Measurements from ENCODE around the gene ZBTB20. TPM values are rescaled to one million over a fixed set of nuclear protein-coding genes. Genes with fewer than 3 reads are reported as not detected.

The ZBTB20 gene
- total and polyA plus RNA-seq, 2 of the 4 experiments (the other 2 are of a cell fraction) = 0.75 to 14.7 TPM

- H3K4me2 ChIP-seq (ENCODE audit: low read depth, low read length) = no peak overlapping the region
- no peak overlapping the region for H3K56ac ChIP-seq (ENCODE audit: extremely low read depth, insufficient read depth, low read length)
- ChIA-PET POLR2A (ENCODE audit: unreplicated experiment) (no interaction called here), CTCF (interaction anchor here (1.2 kb wide), 1 partner anchor 40 kb away, joined by 4 read pairs; no protein-coding TSS in a partner anchor)
- H2BK15ac ChIP-seq (ENCODE audit: low read depth, low read length) = no peak overlapping the region
- in situ Hi-C loops (cut with MboI; ENCODE audit: low sequenced_read_pairs) = no loop called here
- H3K9me3 ChIP-seq (ENCODE audit: control insufficient read depth, insufficient read depth, low read length) = no peaks in the 10 kb centered on the region
- BruUV-seq (replicated peaks) = no TSS peak
- H3K27me3 ChIP-seq (ENCODE audit: control insufficient read depth, insufficient read depth, low read length) = no peaks in the 10 kb centered on the region
- no peak for TF ChIP-seq CHD1 (IDR thresholded peaks at IDR 0.05; ENCODE audit: low read depth, low read length)
- TF ChIP-seq MXI1 (IDR thresholded peaks at IDR 0.05; ENCODE audit: borderline replicate concordance, low read depth, low read length) = no peak
- TF ChIP-seq MAFK (IDR thresholded peaks at IDR 0.05; ENCODE audit: low read depth, low read length) = no peak
- no peak for TF ChIP-seq RFX5 (IDR thresholded peaks at IDR 0.05; ENCODE audit: low read depth, low read length)
- no peak for TF ChIP-seq USF2 (IDR thresholded peaks at IDR 0.05; ENCODE audit: low read depth, low read length)
- TF ChIP-seq SMC3 (IDR thresholded peaks at IDR 0.05; ENCODE audit: low read depth, low read length) = no peak
- TF ChIP-seq ELK1 (IDR thresholded peaks at IDR 0.05; ENCODE audit: borderline replicate concordance, low read depth, low read length) = no peak
- TF ChIP-seq RCOR1 (IDR thresholded peaks at IDR 0.05; ENCODE audit: insufficient replicate concordance, low read length) = no peak
- no peak for TF ChIP-seq BHLHE40 (IDR thresholded peaks at IDR 0.05; ENCODE audit: low read depth, low read length)
- TF ChIP-seq RAD21 (IDR thresholded peaks at IDR 0.05; ENCODE audit: low read length) = no peak
- no peak for TF ChIP-seq MAZ (IDR thresholded peaks at IDR 0.05; ENCODE audit: borderline replicate concordance, low read depth, low read length)
- no peak for TF ChIP-seq CEBPB (IDR thresholded peaks at IDR 0.05; ENCODE audit: low read depth, low read length)
- no peak for TF ChIP-seq NFE2L2 (IDR thresholded peaks at IDR 0.05; ENCODE audit: low read depth, low read length)
- no peak for TF ChIP-seq FOS (IDR thresholded peaks at IDR 0.05; ENCODE audit: low read depth, low read length)
- no peak for TF ChIP-seq CTCF (conservative IDR thresholded peaks at IDR 0.05; ENCODE audit: low read depth, low read length)
- TF ChIP-seq POLR2A (IDR thresholded peaks at IDR 0.05; ENCODE audit: low read depth, low read length) = no peak
- H3K4me3 ChIP-seq (ENCODE audit: insufficient read depth, low read depth, low read length) = no peak overlapping the region
- no peak overlapping the region for H3K9ac ChIP-seq (ENCODE audit: low read depth, low read length)
- intact Hi-C loops (cut with micrococcal nuclease) = no loop called here
- H3K36me3 ChIP-seq (ENCODE audit: control insufficient read depth, insufficient read depth, low read length) = no peaks in the 10 kb centered on the region
- H3K79me1 ChIP-seq (ENCODE audit: low read depth in 1 of 2, low read length in 2 of 2) = peaks cover 8 to 30% of the 10 kb centered on the region in 2 experiments
- H3K9me1 ChIP-seq (ENCODE audit: insufficient read depth, low read length) = no peaks in the 10 kb centered on the region
- no peak overlapping the region for H3K27ac ChIP-seq (ENCODE audit: insufficient read depth, low read length)
- no peak overlapping the region for H4K5ac ChIP-seq (ENCODE audit: low read depth, low read length)
- DNase-seq = no peak
- no peak overlapping the region for H3K18ac ChIP-seq (ENCODE audit: low read depth, low read length)
- H4K8ac ChIP-seq (ENCODE audit: low read depth in 2 of 2, low read length in 2 of 2) = no peak overlapping the region
- no peak overlapping the region for H3K23ac ChIP-seq (ENCODE audit: low read depth, low read length)
- H2AFZ ChIP-seq (replicated peaks; ENCODE audit: low read length, poor library complexity) = no peak overlapping the region
- WGBS, 2 experiments (ENCODE audit: extremely low coverage in 2 of 2, insufficient read length in 1 of 2) = no CpG with 5 or more reads among the region's 3 CpGs
- H4K20me1 ChIP-seq (ENCODE audit: insufficient read depth, low read length) = no peaks in the 10 kb centered on the region
- H3K4me1 ChIP-seq (ENCODE audit: control insufficient read depth, insufficient read depth, low read length) = peaks cover 4% of the 10 kb centered on the region; the same call in 1 of the 2 replicates
- H2AK5ac ChIP-seq (ENCODE audit: low read depth, low read length) = no peak overlapping the region
- no peak overlapping the region for H4K91ac ChIP-seq (ENCODE audit: insufficient read depth, low read depth, low read length)
- H2BK20ac ChIP-seq (ENCODE audit: low read depth, low read length) = no peak overlapping the region
- no peak overlapping the region for H3K14ac ChIP-seq (replicated peaks; ENCODE audit: low read depth, low read length)
- no peak for ATAC-seq (ENCODE audit: low read depth)
- dilution Hi-C loops (cut with HindIII; ENCODE audit: low sequenced_read_pairs, unreplicated experiment) = no loop called here
- H2AK9ac ChIP-seq (replicated peaks; ENCODE audit: low read depth, low read length, poor library complexity) = no peak overlapping the region
- no peak overlapping the region for H2BK5ac ChIP-seq (ENCODE audit: low read depth, low read length, poor library complexity, severe bottlenecking)
- H2BK120ac ChIP-seq (ENCODE audit: low read depth, low read length) = no peak overlapping the region
- no peak overlapping the region for H3K4ac ChIP-seq (ENCODE audit: low read depth, low read length)
These were observed 727.0 kb downstream of the ZBTB20 start for GRCh38 chr3:114420072-114420471.

All from IMR-90 (cell line).